Neural progenitor cell (in vitro differentiated cells): Measurements from ENCODE around the gene METTL4. TPM values are rescaled to one million over a fixed set of nuclear protein-coding genes. Genes with fewer than 3 reads are reported as not detected.
"Not testable (repeated sequence)": the region's sequence is repeated elsewhere in the genome, so short reads cannot be mapped to it uniquely, and the experiment has no call there.

Source experiments
- DNase-seq: peaks from one replicate; pipeline ENCODE4 v3.0.0-alpha.2; 2016; ENCODE audit warnings: low spot score
- H2AFZ ChIP-seq: fragments of 200-600 bp; sonication (generic); replicated peaks from 2 replicates; pipeline ENCODE4 v1.6.1; 2016; ENCODE audit warnings: antibody characterized with exemption
- H3F3A ChIP-seq: fragments of 200-600 bp; sonication (generic); 2 replicates; pipeline ENCODE4 v1.6.1; 2016; ENCODE audit warnings: antibody characterized with exemption, low read depth
- H3K27ac ChIP-seq: fragments of 200-600 bp; sonication (generic); 2 replicates; pipeline ENCODE4 v1.5.1; 2016; ENCODE audit warnings: mild to moderate bottlenecking
- H3K27me3 ChIP-seq: fragments of 200-600 bp; sonication (generic); 2 replicates; pipeline ENCODE4 v1.6.1; 2016; ENCODE audit warnings: mild to moderate bottlenecking, moderate library complexity
- H3K36me3 ChIP-seq: fragments of 200-600 bp; sonication (generic); 2 replicates; pipeline ENCODE4 v1.5.1; 2016
- H3K4me1 ChIP-seq: fragments of 200-600 bp; sonication (generic); 2 replicates; pipeline ENCODE4 v1.6.1; 2016; ENCODE audit warnings: mixed run types
- H3K4me2 ChIP-seq: fragments of 200-600 bp; sonication (generic); 2 replicates; pipeline ENCODE4 v1.6.1; 2016
- H3K4me3 ChIP-seq: fragments of 200-600 bp; sonication (generic); 2 replicates; pipeline ENCODE4 v1.5.1; 2016
- H3K79me2 ChIP-seq: fragments of 200-600 bp; sonication (generic); 2 replicates; pipeline ENCODE4 v1.6.1; 2016; ENCODE audit warnings: low read depth
- H3K9ac ChIP-seq: fragments of 200-600 bp; sonication (generic); 2 replicates; pipeline ENCODE4 v1.6.1; 2016
- H3K9me3 ChIP-seq: fragments of 200-600 bp; sonication (generic); 2 replicates; pipeline ENCODE4 v1.5.1; 2016; ENCODE audit warnings: low read depth
- H4K20me1 ChIP-seq: fragments of 200-600 bp; sonication (generic); 2 replicates; pipeline ENCODE4 v1.6.1; 2016; ENCODE audit warnings: low read depth
- H3K27ac Mint-ChIP-seq: 3 replicates; pipeline ENCODE4 v1.8.0; 2021; ENCODE audit warnings: mixed read lengths
- H3K27me3 Mint-ChIP-seq: 2 replicates; pipeline ENCODE4 v1.8.0; 2022; ENCODE audit warnings: low read depth, mild to moderate bottlenecking, inconsistent platforms, moderate library complexity, mixed read lengths; ENCODE audit not compliant: insufficient read depth
- H3K36me3 Mint-ChIP-seq: 3 replicates; pipeline ENCODE4 v1.8.0; 2021; ENCODE audit warnings: mixed read lengths
- H3K4me1 Mint-ChIP-seq: 3 replicates; pipeline ENCODE4 v1.8.0; 2021; ENCODE audit warnings: mixed read lengths
- H3K4me3 Mint-ChIP-seq: 3 replicates; pipeline ENCODE4 v1.8.0; 2021; ENCODE audit warnings: mild to moderate bottlenecking, moderate library complexity, mixed read lengths
- H3K9me3 Mint-ChIP-seq: 3 replicates; pipeline ENCODE4 v1.8.0; 2020; ENCODE audit warnings: mixed read lengths
- EZH2 ChIP-seq: fragments of 200-600 bp; sonication (generic); IDR thresholded peaks from 2 replicates; pipeline ENCODE4 v1.6.1; 2017; ENCODE audit warnings: antibody characterized with exemption, mild to moderate bottlenecking, moderate library complexity
- EZH2phosphoT487 ChIP-seq: fragments of 200-600 bp; sonication (generic); IDR thresholded peaks from 2 replicates; pipeline ENCODE4 v1.6.1; 2017; ENCODE audit warnings: antibody characterized with exemption
- total RNA-seq: library from RNA; depleted of rRNA; stranded (reverse); fragments of >200 nt; gene quantifications from 2 replicates; pipeline ENCODE4 v1.2.3, GENCODE V29; 2015; ENCODE audit warnings: low replicate concordance
- TF ChIP-seq, protein P1 (sequence below): fragments of 200-600 bp; sonication (generic); IDR thresholded peaks from 2 replicates; pipeline ENCODE4 v1.5.1; 2017; ENCODE audit warnings: antibody characterized with exemption, mild to moderate bottlenecking

METTL4 gene
- total RNA-seq, 1 donor from 2014 or later: 30.8 TPM

DNA sequence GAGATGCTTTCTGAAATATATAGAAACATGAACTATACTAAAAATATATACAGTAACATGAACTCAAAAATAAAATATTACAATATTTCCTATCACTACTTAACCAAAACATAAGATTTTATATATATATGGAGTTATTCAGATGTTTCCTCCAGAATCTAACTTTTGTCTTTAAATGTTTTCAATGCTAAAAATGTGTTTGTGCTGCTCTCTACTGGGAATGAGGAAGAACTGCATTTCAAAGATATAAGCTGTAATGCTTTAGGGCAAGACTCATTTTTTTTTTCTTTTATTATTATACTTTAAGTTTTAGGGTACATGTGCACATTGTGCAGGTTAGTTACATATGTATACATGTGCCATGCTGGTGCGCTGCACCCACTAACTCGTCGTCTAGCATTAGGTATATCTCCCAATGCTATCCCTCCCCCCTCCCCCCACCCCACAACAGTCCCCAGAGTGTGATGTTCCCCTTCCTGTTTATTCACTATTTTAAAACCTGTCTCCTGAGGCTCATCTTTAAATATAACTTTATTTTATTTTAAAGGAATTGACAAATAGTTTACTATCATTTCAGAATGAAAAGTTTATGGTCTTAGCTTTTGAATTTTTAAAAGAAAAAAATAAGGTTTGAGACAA is 29.3 kb downstream of the METTL4 start:
- H3K4me1 ChIP-seq, H3K4me2 ChIP-seq, H3K36me3 Mint-ChIP-seq, H3K9me3 Mint-ChIP-seq, H3K9ac ChIP-seq, DNase-seq, H3K27me3 Mint-ChIP-seq, H3K4me3 Mint-ChIP-seq, H4K20me1 ChIP-seq, H3K27ac Mint-ChIP-seq, H3K27me3 ChIP-seq, H3K27ac ChIP-seq, H3F3A ChIP-seq, H3K9me3 ChIP-seq, H2AFZ ChIP-seq, H3K79me2 ChIP-seq, H3K36me3 ChIP-seq, H3K4me3 ChIP-seq: not testable (repeated sequence)
- TF ChIP-seq, protein P1, sequence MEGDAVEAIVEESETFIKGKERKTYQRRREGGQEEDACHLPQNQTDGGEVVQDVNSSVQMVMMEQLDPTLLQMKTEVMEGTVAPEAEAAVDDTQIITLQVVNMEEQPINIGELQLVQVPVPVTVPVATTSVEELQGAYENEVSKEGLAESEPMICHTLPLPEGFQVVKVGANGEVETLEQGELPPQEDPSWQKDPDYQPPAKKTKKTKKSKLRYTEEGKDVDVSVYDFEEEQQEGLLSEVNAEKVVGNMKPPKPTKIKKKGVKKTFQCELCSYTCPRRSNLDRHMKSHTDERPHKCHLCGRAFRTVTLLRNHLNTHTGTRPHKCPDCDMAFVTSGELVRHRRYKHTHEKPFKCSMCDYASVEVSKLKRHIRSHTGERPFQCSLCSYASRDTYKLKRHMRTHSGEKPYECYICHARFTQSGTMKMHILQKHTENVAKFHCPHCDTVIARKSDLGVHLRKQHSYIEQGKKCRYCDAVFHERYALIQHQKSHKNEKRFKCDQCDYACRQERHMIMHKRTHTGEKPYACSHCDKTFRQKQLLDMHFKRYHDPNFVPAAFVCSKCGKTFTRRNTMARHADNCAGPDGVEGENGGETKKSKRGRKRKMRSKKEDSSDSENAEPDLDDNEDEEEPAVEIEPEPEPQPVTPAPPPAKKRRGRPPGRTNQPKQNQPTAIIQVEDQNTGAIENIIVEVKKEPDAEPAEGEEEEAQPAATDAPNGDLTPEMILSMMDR: peak; percentile 76
- H3K4me1 Mint-ChIP-seq: peaks cover 12% of the 10 kb centered on the region

GRCh38 chr18:2540575-2540974 is 30.7 kb downstream of the METTL4 start:
- H3K36me3 Mint-ChIP-seq: peaks cover 5% of the 10 kb centered on the region

GRCh38 chr18:2538844-2539243 is 32.5 kb downstream of the METTL4 start:
- Histone ChIP-seq H3K27me3 (no peaks in the 10 kb centered on the region), H3K4me2 (no peak overlapping the region), H3K9me3 (no peaks in the 10 kb centered on the region), H2AFZ (no peak overlapping the region), H4K20me1 (no peaks in the 10 kb centered on the region), H3K9ac (no peak overlapping the region), H3K4me1 (peaks cover 12% of the 10 kb centered on the region), H3K36me3 (no peaks in the 10 kb centered on the region), H3K79me2 (no peaks in the 10 kb centered on the region), H3K27ac (no peak overlapping the region), H3F3A (peaks cover 5% of the 10 kb centered on the region), H3K4me3 (no peak overlapping the region)
- Mint-ChIP-seq H3K4me3 (no peak overlapping the region), H3K27me3 (no peaks in the 10 kb centered on the region), H3K27ac (no peak overlapping the region), H3K9me3 (no peaks in the 10 kb centered on the region), H3K4me1 (peaks cover 12% of the 10 kb centered on the region), H3K36me3 (peaks cover 10% of the 10 kb centered on the region)
- TF ChIP-seq EZH2phosphoT487 (no peak), EZH2 (no peak)
- TF ChIP-seq, protein P1: no peak
- no peak for DNase-seq

More at GRCh38 chr18:2540575-2540974, 30.7 kb downstream of the METTL4 start:
- Histone ChIP-seq H3F3A (peaks cover 5% of the 10 kb centered on the region), H4K20me1 (no peaks in the 10 kb centered on the region), H3K27ac (no peak overlapping the region), H3K36me3 (no peaks in the 10 kb centered on the region), H3K79me2 (no peaks in the 10 kb centered on the region), H3K9ac (no peak overlapping the region), H3K27me3 (no peaks in the 10 kb centered on the region), H3K4me1 (peaks cover 12% of the 10 kb centered on the region), H3K4me2 (peak overlapping the region; percentile 12), H3K4me3 (no peak overlapping the region), H2AFZ (no peak overlapping the region), H3K9me3 (no peaks in the 10 kb centered on the region)
- Mint-ChIP-seq H3K4me3 (no peak overlapping the region), H3K27me3 (no peaks in the 10 kb centered on the region), H3K9me3 (no peaks in the 10 kb centered on the region), H3K27ac (no peak overlapping the region), H3K4me1 (peaks cover 12% of the 10 kb centered on the region)
- no peak for DNase-seq
- TF ChIP-seq EZH2 (no peak), EZH2phosphoT487 (no peak)
- TF ChIP-seq, protein P1: no peak
